HCT116 (cell line): ENCODE measurements around the gene SPIRE1. TPM values are rescaled to one million over a fixed set of nuclear protein-coding genes. Genes with fewer than 3 reads are reported as not detected.

Source experiments
- ATAC-seq: fragments of 200-7000 bp; cut with Tn5 transposase; 2 replicates; pipeline ENCODE4 v1.9.1; 2020; ENCODE audit warnings: mild to moderate bottlenecking, moderate library complexity
- BruUV-seq: library from RNA; stranded (reverse); fragments of 400-500 nt; replicated peaks from 2 replicates; lab custom pipeline; 2021; lab: Mats Ljungman, UMichigan
- CTCF ChIA-PET: fragments of 300-600 bp; sonication (Branson Sonifier 250); formaldehyde crosslinking; loops from one replicate; lab custom pipeline; 2021; ENCODE audit warnings: antibody characterized with exemption; lab: Charles Lee
- POLR2A ChIA-PET: fragments of 300-600, 350-600 bp; sonication (Branson Sonifier 250); formaldehyde crosslinking; loops from one replicate; lab custom pipeline; 2021; ENCODE audit warnings: antibody characterized with exemption; lab: Charles Lee
- RAD21 ChIA-PET, 2 experiments: fragments of 300-600 bp; sonication (Branson Sonifier 250); formaldehyde crosslinking; loops; one replicate each; lab custom pipeline; 2023; ENCODE audit warnings: low total read pairs in 2 of 2; ENCODE audit not compliant: uncharacterized antibody in 2 of 2, unreplicated experiment in 2 of 2, low non-redundant PET in 1 of 2; lab: Charles Lee
- DNase-seq: peaks from one replicate; pipeline ENCODE4 v3.0.0-alpha.2; 2010; ENCODE audit warnings: low read depth, low spot score
- H2AFZ ChIP-seq: fragments of 200-600 bp; shearing (Covaris generic), sonication (generic); 2 replicates; pipeline ENCODE4 v1.6.1; 2017; ENCODE audit warnings: low read depth, mixed run types, mixed read lengths, antibody characterized with exemption, low read length; ENCODE audit not compliant: poor library complexity, severe bottlenecking
- H3K27ac ChIP-seq: 2 replicates; pipeline ENCODE4 v1.5.1; 2012; ENCODE audit warnings: low read depth, low read length
- H3K27me3 ChIP-seq: fragments of 200-600 bp; sonication (generic); 2 replicates; pipeline ENCODE4 v1.6.1; 2016; ENCODE audit warnings: mixed run types, low read length, mixed read lengths; ENCODE audit not compliant: insufficient read depth
- H3K36me3 ChIP-seq, 2 experiments: fragments of 200-500 bp in 1 of 2; fragments of 200-600 bp in 1 of 2; sonication (Bioruptor generic) in 1 of 2; sonication (generic) in 1 of 2; 2 replicates each; pipeline versions ENCODE4 v1.5.1 to v1.6.1; 2014 to 2016; ENCODE audit warnings: low read length in 2 of 2, inconsistent platforms in 1 of 2, mixed read lengths in 1 of 2, mixed run types in 1 of 2; ENCODE audit not compliant: insufficient read depth in 2 of 2, control insufficient read depth in 1 of 2
- H3K4me1 ChIP-seq, 2 experiments: fragments of 200-600 bp in 1 of 2; sonication (generic) in 1 of 2; 2 replicates each; pipeline versions ENCODE4 v1.5.1 to v1.6.1; 2012 to 2017; ENCODE audit warnings: low read length in 2 of 2, inconsistent platforms in 1 of 2, mild to moderate bottlenecking in 1 of 2, mixed read lengths in 1 of 2, mixed run types in 1 of 2, moderate library complexity in 1 of 2; ENCODE audit not compliant: insufficient read depth in 2 of 2, control insufficient read depth in 1 of 2
- H3K4me2 ChIP-seq: fragments of 200-600 bp; sonication (generic); 2 replicates; pipeline ENCODE4 v1.6.1; 2017; ENCODE audit warnings: mixed run types, low read length, mixed read lengths
- H3K4me3 ChIP-seq, 2 experiments: fragments of 200-600 bp in 1 of 2; sonication (generic) in 1 of 2; replicated peaks in 1 of 2; 2 replicates each; pipeline ENCODE4 v1.5.1; 2011 to 2016; ENCODE audit warnings: low read length in 2 of 2, control low read depth in 1 of 2, low read depth in 1 of 2, mild to moderate bottlenecking in 1 of 2, mixed read lengths in 1 of 2, mixed run types in 1 of 2
- H3K79me2 ChIP-seq: fragments of 200-600 bp; sonication (generic); 2 replicates; pipeline ENCODE4 v1.6.1; 2017; ENCODE audit warnings: mild to moderate bottlenecking, mixed run types, low read length, moderate library complexity, mixed read lengths; ENCODE audit not compliant: insufficient read depth
- H3K9ac ChIP-seq: fragments of 200-600 bp; sonication (generic); 2 replicates; pipeline ENCODE4 v1.6.1; 2016; ENCODE audit warnings: low read length, mixed read lengths
- H3K9me2 ChIP-seq: fragments of 200-600 bp; sonication (generic), shearing (Covaris generic); 2 replicates; pipeline ENCODE4 v1.6.1; 2017; ENCODE audit warnings: mixed run types, mild to moderate bottlenecking, moderate library complexity; ENCODE audit not compliant: insufficient read depth
- H3K9me3 ChIP-seq, 2 experiments: fragments of 200-500 bp in 1 of 2; fragments of 200-600 bp in 1 of 2; sonication (Bioruptor generic) in 1 of 2; sonication (generic) in 1 of 2; 2 replicates each; pipeline ENCODE4 v1.6.1; 2014 to 2017; ENCODE audit warnings: low read length in 2 of 2, mixed read lengths in 2 of 2, inconsistent platforms in 1 of 2, low read depth in 1 of 2, mild to moderate bottlenecking in 1 of 2, mixed run types in 1 of 2, moderate library complexity in 1 of 2; ENCODE audit not compliant: control insufficient read depth in 1 of 2, insufficient read depth in 1 of 2
- H4K20me1 ChIP-seq: fragments of 200-600 bp; sonication (generic), shearing (Covaris generic); 2 replicates; pipeline ENCODE4 v1.6.1; 2017; ENCODE audit warnings: mixed run types, mild to moderate bottlenecking, moderate library complexity; ENCODE audit not compliant: insufficient read depth
- EGR1 ChIP-seq: IDR thresholded peaks from 2 replicates; pipeline ENCODE4 v1.6.1; 2012; ENCODE audit warnings: low read depth
- EZH2phosphoT487 ChIP-seq: fragments of 200-600 bp; IDR thresholded peaks from 2 replicates; pipeline ENCODE4 v1.6.1; 2018; ENCODE audit warnings: antibody characterized with exemption, borderline replicate concordance
- FOSL1 ChIP-seq: IDR thresholded peaks from 2 replicates; pipeline ENCODE4 v1.6.1; 2012; ENCODE audit warnings: low read depth
- MAX ChIP-seq: IDR thresholded peaks from 2 replicates; pipeline ENCODE4 v1.6.1; 2012
- POLR2A ChIP-seq: IDR thresholded peaks from 2 replicates; pipeline ENCODE4 v1.7.0; 2011; ENCODE audit warnings: borderline replicate concordance; ENCODE audit not compliant: insufficient read depth, insufficient read length; ENCODE audit errors: extremely low read depth
- POLR2AphosphoS5 ChIP-seq: IDR thresholded peaks from 2 replicates; pipeline ENCODE4 v1.6.1; 2011; ENCODE audit warnings: mild to moderate bottlenecking, low read depth, low read length, moderate library complexity
- RAD21 ChIP-seq: IDR thresholded peaks from 2 replicates; pipeline ENCODE4 v1.6.1; 2012; ENCODE audit warnings: low read depth, mild to moderate bottlenecking
- SIN3A ChIP-seq: IDR thresholded peaks from 2 replicates; pipeline ENCODE4 v1.6.1; 2012; ENCODE audit warnings: low read depth
- SP1 ChIP-seq: IDR thresholded peaks from 2 replicates; pipeline ENCODE4 v1.6.1; 2012; ENCODE audit warnings: low read depth
- TCF7L2 ChIP-seq: IDR thresholded peaks from 2 replicates; pipeline ENCODE4 v1.7.0; 2011; ENCODE audit warnings: borderline replicate concordance, inconsistent platforms; ENCODE audit not compliant: insufficient read depth, insufficient read length; ENCODE audit errors: extremely low read depth
- YY1 ChIP-seq: IDR thresholded peaks from 2 replicates; pipeline ENCODE4 v1.6.1; 2011; ENCODE audit warnings: low read length, low read depth, moderate library complexity, mild to moderate bottlenecking; ENCODE audit not compliant: insufficient replicate concordance; ENCODE audit errors: extremely low read depth
- ZBTB33 ChIP-seq: IDR thresholded peaks from 2 replicates; pipeline ENCODE4 v1.6.1; 2011; ENCODE audit warnings: mild to moderate bottlenecking, low read length, moderate library complexity; ENCODE audit not compliant: insufficient replicate concordance; ENCODE audit errors: extremely low read depth
- ZFX ChIP-seq: fragments of 450-650 bp; IDR thresholded peaks from 2 replicates; pipeline ENCODE4 v1.6.1; 2017
- intact Hi-C: fragments of 100-400 bp; cut with micrococcal nuclease; formaldehyde crosslinking; loops from 2 replicates; pipeline ENCODE4 v1.10.0; 2022
- total RNA-seq: library from RNA; stranded (reverse); gene quantifications from one replicate; pipeline ENCODE4 v1.2.1, GENCODE V29; 2021; ENCODE audit not compliant: unreplicated experiment

SPIRE1 gene
- total RNA-seq, 1 experiment from 2014 or later = 26.6 TPM

DNA sequence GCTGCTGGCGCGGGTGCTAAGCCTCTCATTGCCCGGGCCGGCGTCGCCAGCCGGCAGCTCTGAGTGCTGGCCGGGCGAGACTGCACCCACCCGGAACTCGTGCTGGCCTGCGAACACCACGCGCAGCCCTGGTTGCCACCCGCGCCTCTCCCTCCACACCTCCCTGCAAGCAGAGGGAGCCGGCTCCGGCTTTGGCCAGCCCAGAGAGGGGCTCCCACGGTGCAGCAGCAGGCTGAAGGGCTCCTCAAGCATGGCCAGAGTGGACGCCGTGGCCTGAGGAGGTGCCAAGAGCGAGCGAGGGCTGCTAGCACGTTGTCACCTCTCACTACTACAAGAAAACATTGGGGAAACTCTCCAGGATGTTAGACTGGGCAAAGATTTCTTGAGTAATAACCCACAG is 98.6 kb downstream of the SPIRE1 start:
- H4K20me1 ChIP-seq = no peaks in the 10 kb centered on the region
- POLR2A ChIA-PET = no interaction called here
- no peak overlapping the region for H3K27ac ChIP-seq
- H3K9me3 ChIP-seq = peaks cover 0 to 4% of the 10 kb centered on the region in 2 experiments; a peak in 2 of 4 replicates
- no peaks in the 10 kb centered on the region for H3K9me2 ChIP-seq
- H3K36me3 ChIP-seq = no peaks in the 10 kb centered on the region
- CTCF ChIA-PET = no interaction called here
- TF ChIP-seq SIN3A = no peak
- TF ChIP-seq EZH2phosphoT487 = no peak
- no peak for TF ChIP-seq SP1
- no peak for TF ChIP-seq MAX
- TF ChIP-seq YY1 = no peak
- no peak for TF ChIP-seq RAD21
- no peak for TF ChIP-seq POLR2AphosphoS5
- no peak for TF ChIP-seq FOSL1
- no peak for TF ChIP-seq EGR1
- TF ChIP-seq TCF7L2 = no peak
- TF ChIP-seq ZFX = no peak
- TF ChIP-seq ZBTB33 = no peak
- TF ChIP-seq POLR2A = no peak
- H3K4me1 ChIP-seq = no peaks in the 10 kb centered on the region
- RAD21 ChIA-PET = no interaction called here
- intact Hi-C loops = no loop called here
- no peak overlapping the region for H3K4me3 ChIP-seq
- no peaks in the 10 kb centered on the region for H3K79me2 ChIP-seq
- no peak overlapping the region for H3K9ac ChIP-seq
- no TSS peak for BruUV-seq
- H3K27me3 ChIP-seq = no peaks in the 10 kb centered on the region
- ATAC-seq (no peak), DNase-seq (no peak)
- H2AFZ ChIP-seq = no peak overlapping the region
- H3K4me2 ChIP-seq = no peak overlapping the region
